Brain microvascular endothelial cell (primary cell): ENCODE results near the gene PLSCR2.
"Not testable (repeated sequence)": the region's sequence is repeated elsewhere in the genome, so short reads cannot be mapped to it uniquely, and the experiment has no call there.

ENCODE experiments used
- DNase-seq: peaks from one replicate; pipeline ENCODE4 v3.0.0-alpha.2; 2020
- H3K27ac ChIP-seq: fragments of 250-450 bp; sonication (Bioruptor Pico); 2 replicates; pipeline ENCODE4 v1.5.1; 2020; ENCODE audit warnings: mild to moderate bottlenecking, moderate library complexity
- H3K27me3 ChIP-seq: fragments of 250-450 bp; sonication (Bioruptor Pico); replicated peaks from 2 replicates; pipeline ENCODE4 v1.5.1; 2020; ENCODE audit warnings: mild to moderate bottlenecking
- H3K36me3 ChIP-seq: fragments of 250-450 bp; sonication (Bioruptor Pico); replicated peaks from 2 replicates; pipeline ENCODE4 v1.5.1; 2020; ENCODE audit warnings: mild to moderate bottlenecking
- H3K4me3 ChIP-seq: 2 replicates; pipeline ENCODE4 v1.5.1; 2011; ENCODE audit warnings: low read depth, mild to moderate bottlenecking, control low read depth, low read length, moderate library complexity
- CTCF ChIP-seq: IDR thresholded peaks from 2 replicates; pipeline ENCODE4 v1.5.1; 2011; ENCODE audit warnings: low read depth, mild to moderate bottlenecking, moderate library complexity, low read length, control low read depth, inconsistent platforms; ENCODE audit errors: missing control alignments
- in situ Hi-C: cut with HindIII; loops from 2 replicates; pipeline ENCODE4 v1.10.0; 2017; ENCODE audit warnings: low sequenced_read_pairs, low pct_ligation_motif_present

The PLSCR2 gene

GRCh38 chr3:146493221-146493620 lies 23.9 kb upstream of the PLSCR2 start:
- DNase-seq, result no peak
- Histone ChIP-seq H3K36me3 (no peaks in the 10 kb centered on the region), H3K27me3 (no peaks in the 10 kb centered on the region), H3K4me3 (no peak overlapping the region), H3K27ac (no peak overlapping the region)
- TF ChIP-seq CTCF, result no peak
- in situ Hi-C loops, result no loop called here

GRCh38 chr3:146491303-146491702 lies 21.9 kb upstream of the PLSCR2 start:
- no peak for DNase-seq
- no peak for TF ChIP-seq CTCF

GRCh38 chr3:146485297-146485696 lies 15.9 kb upstream of the PLSCR2 start:
- Histone ChIP-seq H3K4me3 (no peak overlapping the region), H3K27me3 (no peaks in the 10 kb centered on the region), H3K36me3 (no peaks in the 10 kb centered on the region), H3K27ac (no peak overlapping the region)
- in situ Hi-C loops, result no loop called here
- TF ChIP-seq CTCF, result no peak
- DNase-seq, result no peak

More at GRCh38 chr3:146491303-146491702, 21.9 kb upstream of the PLSCR2 start:
- Histone ChIP-seq H3K27me3 (no peaks in the 10 kb centered on the region), H3K36me3 (no peaks in the 10 kb centered on the region), H3K27ac (no peak overlapping the region), H3K4me3 (no peak overlapping the region)
- in situ Hi-C loops, result no loop called here

- TF ChIP-seq CTCF, result no peak
- DNase-seq, result no peak
- Histone ChIP-seq H3K36me3 (no peaks in the 10 kb centered on the region), H3K4me3 (no peak overlapping the region), H3K27ac (no peak overlapping the region), H3K27me3 (no peaks in the 10 kb centered on the region)
- in situ Hi-C loops, result no loop called here
These were observed 6.9 kb upstream of the PLSCR2 start for GRCh38 chr3:146476094-146476740.

GRCh38 chr3:146474976-146475375 lies 5.6 kb upstream of the PLSCR2 start:
- H3K27me3 ChIP-seq, in situ Hi-C loops: not testable (repeated sequence)

GRCh38 chr3:146473726-146474125 lies 4.4 kb upstream of the PLSCR2 start:
- Histone ChIP-seq H3K4me3 (no peak overlapping the region), H3K27me3 (no peaks in the 10 kb centered on the region), H3K36me3 (no peaks in the 10 kb centered on the region), H3K27ac (no peak overlapping the region)
- in situ Hi-C loops, result no loop called here
- TF ChIP-seq CTCF, result no peak
- DNase-seq, result no peak

More at GRCh38 chr3:146474976-146475375, 5.6 kb upstream of the PLSCR2 start:
- H3K36me3 ChIP-seq, H3K4me3 ChIP-seq, DNase-seq, H3K27ac ChIP-seq: not testable (repeated sequence)
